Thyroid gland (tissue), 4 donors: ENCODE data around the gene HOTAIR.

Experiments
- CTCF ChIP-seq, 6 experiments: fragments of 200-600 bp in 3 of 6; fragments of 450-650 bp in 3 of 6; sonication (generic) in 3 of 6; IDR thresholded peaks; one replicate each; pipeline ENCODE4 v1.5.1; 2016 to 2019; ENCODE audit warnings: antibody characterized with exemption in 6 of 6, mild to moderate bottlenecking in 2 of 6, inconsistent platforms in 1 of 6, moderate library complexity in 1 of 6
- POLR2A ChIP-seq, 2 donors: fragments of 450-650 bp; IDR thresholded peaks; one replicate each; pipeline ENCODE4 v1.6.1; 2017; ENCODE audit warnings: antibody characterized with exemption in 2 of 2, mild to moderate bottlenecking in 2 of 2, moderate library complexity in 1 of 2

GRCh38 chr12:53985994-53986685 lies 11.4 kb upstream of the HOTAIR start:
- no peak for TF ChIP-seq CTCF (IDR thresholded peaks at IDR 0.05)
- no peak for TF ChIP-seq POLR2A (IDR thresholded peaks at IDR 0.05)
